ENCODE results near the gene VAV2. TPM values are rescaled to one million over a fixed set of nuclear protein-coding genes. Genes with fewer than 3 reads are reported as not detected.

Gene VAV2
- total and polyA plus RNA-seq, 2 experiments from 2014 or later = 8.1 to 28.9 TPM

DNA sequence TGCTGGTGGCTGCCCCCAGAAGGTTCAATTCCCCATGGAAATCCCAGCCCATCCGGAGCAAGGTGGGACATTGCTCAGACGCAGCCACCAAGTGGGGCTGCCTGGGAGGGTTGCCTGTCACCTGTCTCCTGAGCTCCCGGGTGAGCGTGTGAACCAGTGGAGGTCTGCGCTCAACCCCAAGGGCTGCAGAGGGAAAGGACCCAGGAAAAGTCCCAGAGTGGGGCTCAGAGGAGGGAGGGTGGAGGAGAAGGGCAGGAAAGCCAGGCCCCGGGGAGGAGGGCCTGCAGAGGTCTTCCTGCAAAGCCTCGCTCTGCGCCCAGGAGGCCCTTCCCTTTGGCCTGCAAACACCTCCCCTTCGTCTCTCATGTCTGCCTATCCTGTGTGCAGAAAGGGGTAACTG lies 134.5 kb downstream of the VAV2 start:
- H3K27ac Mint-ChIP-seq = no peak overlapping the region
- Histone ChIP-seq H3K4me3 (no peak overlapping the region), H3K79me2 (replicated peaks; ENCODE audit: insufficient read depth) (no peaks in the 10 kb centered on the region), H2AFZ (no peak overlapping the region), H3K9me2 (ENCODE audit: insufficient read depth) (no peaks in the 10 kb centered on the region), H3K36me3 (ENCODE audit: insufficient read depth) (no peaks in the 10 kb centered on the region), H3K27me3 (ENCODE audit: insufficient read depth) (no peaks in the 10 kb centered on the region), H4K20me1 (replicated peaks; ENCODE audit: insufficient read depth) (peaks cover 6% of the 10 kb centered on the region), H3K4me2 (no peak overlapping the region), H3F3A (replicated peaks; ENCODE audit: low read depth) (no peaks in the 10 kb centered on the region), H3K4me1 (ENCODE audit: insufficient read depth) (no peaks in the 10 kb centered on the region; the same call in 1 of the 2 replicates), H3K27ac (ENCODE audit: low read depth) (no peak overlapping the region)
- TF ChIP-seq, protein P1, sequence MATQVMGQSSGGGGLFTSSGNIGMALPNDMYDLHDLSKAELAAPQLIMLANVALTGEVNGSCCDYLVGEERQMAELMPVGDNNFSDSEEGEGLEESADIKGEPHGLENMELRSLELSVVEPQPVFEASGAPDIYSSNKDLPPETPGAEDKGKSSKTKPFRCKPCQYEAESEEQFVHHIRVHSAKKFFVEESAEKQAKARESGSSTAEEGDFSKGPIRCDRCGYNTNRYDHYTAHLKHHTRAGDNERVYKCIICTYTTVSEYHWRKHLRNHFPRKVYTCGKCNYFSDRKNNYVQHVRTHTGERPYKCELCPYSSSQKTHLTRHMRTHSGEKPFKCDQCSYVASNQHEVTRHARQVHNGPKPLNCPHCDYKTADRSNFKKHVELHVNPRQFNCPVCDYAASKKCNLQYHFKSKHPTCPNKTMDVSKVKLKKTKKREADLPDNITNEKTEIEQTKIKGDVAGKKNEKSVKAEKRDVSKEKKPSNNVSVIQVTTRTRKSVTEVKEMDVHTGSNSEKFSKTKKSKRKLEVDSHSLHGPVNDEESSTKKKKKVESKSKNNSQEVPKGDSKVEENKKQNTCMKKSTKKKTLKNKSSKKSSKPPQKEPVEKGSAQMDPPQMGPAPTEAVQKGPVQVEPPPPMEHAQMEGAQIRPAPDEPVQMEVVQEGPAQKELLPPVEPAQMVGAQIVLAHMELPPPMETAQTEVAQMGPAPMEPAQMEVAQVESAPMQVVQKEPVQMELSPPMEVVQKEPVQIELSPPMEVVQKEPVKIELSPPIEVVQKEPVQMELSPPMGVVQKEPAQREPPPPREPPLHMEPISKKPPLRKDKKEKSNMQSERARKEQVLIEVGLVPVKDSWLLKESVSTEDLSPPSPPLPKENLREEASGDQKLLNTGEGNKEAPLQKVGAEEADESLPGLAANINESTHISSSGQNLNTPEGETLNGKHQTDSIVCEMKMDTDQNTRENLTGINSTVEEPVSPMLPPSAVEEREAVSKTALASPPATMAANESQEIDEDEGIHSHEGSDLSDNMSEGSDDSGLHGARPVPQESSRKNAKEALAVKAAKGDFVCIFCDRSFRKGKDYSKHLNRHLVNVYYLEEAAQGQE (IDR thresholded peaks at IDR 0.05; ENCODE audit: unreplicated experiment) = no peak
- TF ChIP-seq, protein P2, sequence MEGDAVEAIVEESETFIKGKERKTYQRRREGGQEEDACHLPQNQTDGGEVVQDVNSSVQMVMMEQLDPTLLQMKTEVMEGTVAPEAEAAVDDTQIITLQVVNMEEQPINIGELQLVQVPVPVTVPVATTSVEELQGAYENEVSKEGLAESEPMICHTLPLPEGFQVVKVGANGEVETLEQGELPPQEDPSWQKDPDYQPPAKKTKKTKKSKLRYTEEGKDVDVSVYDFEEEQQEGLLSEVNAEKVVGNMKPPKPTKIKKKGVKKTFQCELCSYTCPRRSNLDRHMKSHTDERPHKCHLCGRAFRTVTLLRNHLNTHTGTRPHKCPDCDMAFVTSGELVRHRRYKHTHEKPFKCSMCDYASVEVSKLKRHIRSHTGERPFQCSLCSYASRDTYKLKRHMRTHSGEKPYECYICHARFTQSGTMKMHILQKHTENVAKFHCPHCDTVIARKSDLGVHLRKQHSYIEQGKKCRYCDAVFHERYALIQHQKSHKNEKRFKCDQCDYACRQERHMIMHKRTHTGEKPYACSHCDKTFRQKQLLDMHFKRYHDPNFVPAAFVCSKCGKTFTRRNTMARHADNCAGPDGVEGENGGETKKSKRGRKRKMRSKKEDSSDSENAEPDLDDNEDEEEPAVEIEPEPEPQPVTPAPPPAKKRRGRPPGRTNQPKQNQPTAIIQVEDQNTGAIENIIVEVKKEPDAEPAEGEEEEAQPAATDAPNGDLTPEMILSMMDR (conservative IDR thresholded peaks at IDR 0.05; ENCODE audit: low read depth in 2 of 2) = no peak
- TF ChIP-seq CREB1 (CRISPR knock-in tag; IDR thresholded peaks at IDR 0.05; ENCODE audit: low read depth) (no peak), EZH2 (IDR thresholded peaks at IDR 0.05; ENCODE audit: low read depth, unreplicated experiment) (no peak), NANOG (IDR thresholded peaks at IDR 0.05; ENCODE audit: borderline replicate concordance) (no peak), STAT1 (IDR thresholded peaks at IDR 0.05; ENCODE audit: unreplicated experiment) (no peak), EZH2phosphoT487 (IDR thresholded peaks at IDR 0.05; ENCODE audit: unreplicated experiment) (no peak), JUNB (IDR thresholded peaks at IDR 0.05; ENCODE audit: unreplicated experiment) (no peak), POLR2AphosphoS5 (IDR thresholded peaks at IDR 0.05; ENCODE audit: low read depth) (no peak), ZNF114 (CRISPR knock-in tag; IDR thresholded peaks at IDR 0.05) (no peak), ZNF331 (CRISPR knock-in tag; IDR thresholded peaks at IDR 0.05; ENCODE audit: low read depth) (no peak)
- TF ChIP-seq, protein P3, sequence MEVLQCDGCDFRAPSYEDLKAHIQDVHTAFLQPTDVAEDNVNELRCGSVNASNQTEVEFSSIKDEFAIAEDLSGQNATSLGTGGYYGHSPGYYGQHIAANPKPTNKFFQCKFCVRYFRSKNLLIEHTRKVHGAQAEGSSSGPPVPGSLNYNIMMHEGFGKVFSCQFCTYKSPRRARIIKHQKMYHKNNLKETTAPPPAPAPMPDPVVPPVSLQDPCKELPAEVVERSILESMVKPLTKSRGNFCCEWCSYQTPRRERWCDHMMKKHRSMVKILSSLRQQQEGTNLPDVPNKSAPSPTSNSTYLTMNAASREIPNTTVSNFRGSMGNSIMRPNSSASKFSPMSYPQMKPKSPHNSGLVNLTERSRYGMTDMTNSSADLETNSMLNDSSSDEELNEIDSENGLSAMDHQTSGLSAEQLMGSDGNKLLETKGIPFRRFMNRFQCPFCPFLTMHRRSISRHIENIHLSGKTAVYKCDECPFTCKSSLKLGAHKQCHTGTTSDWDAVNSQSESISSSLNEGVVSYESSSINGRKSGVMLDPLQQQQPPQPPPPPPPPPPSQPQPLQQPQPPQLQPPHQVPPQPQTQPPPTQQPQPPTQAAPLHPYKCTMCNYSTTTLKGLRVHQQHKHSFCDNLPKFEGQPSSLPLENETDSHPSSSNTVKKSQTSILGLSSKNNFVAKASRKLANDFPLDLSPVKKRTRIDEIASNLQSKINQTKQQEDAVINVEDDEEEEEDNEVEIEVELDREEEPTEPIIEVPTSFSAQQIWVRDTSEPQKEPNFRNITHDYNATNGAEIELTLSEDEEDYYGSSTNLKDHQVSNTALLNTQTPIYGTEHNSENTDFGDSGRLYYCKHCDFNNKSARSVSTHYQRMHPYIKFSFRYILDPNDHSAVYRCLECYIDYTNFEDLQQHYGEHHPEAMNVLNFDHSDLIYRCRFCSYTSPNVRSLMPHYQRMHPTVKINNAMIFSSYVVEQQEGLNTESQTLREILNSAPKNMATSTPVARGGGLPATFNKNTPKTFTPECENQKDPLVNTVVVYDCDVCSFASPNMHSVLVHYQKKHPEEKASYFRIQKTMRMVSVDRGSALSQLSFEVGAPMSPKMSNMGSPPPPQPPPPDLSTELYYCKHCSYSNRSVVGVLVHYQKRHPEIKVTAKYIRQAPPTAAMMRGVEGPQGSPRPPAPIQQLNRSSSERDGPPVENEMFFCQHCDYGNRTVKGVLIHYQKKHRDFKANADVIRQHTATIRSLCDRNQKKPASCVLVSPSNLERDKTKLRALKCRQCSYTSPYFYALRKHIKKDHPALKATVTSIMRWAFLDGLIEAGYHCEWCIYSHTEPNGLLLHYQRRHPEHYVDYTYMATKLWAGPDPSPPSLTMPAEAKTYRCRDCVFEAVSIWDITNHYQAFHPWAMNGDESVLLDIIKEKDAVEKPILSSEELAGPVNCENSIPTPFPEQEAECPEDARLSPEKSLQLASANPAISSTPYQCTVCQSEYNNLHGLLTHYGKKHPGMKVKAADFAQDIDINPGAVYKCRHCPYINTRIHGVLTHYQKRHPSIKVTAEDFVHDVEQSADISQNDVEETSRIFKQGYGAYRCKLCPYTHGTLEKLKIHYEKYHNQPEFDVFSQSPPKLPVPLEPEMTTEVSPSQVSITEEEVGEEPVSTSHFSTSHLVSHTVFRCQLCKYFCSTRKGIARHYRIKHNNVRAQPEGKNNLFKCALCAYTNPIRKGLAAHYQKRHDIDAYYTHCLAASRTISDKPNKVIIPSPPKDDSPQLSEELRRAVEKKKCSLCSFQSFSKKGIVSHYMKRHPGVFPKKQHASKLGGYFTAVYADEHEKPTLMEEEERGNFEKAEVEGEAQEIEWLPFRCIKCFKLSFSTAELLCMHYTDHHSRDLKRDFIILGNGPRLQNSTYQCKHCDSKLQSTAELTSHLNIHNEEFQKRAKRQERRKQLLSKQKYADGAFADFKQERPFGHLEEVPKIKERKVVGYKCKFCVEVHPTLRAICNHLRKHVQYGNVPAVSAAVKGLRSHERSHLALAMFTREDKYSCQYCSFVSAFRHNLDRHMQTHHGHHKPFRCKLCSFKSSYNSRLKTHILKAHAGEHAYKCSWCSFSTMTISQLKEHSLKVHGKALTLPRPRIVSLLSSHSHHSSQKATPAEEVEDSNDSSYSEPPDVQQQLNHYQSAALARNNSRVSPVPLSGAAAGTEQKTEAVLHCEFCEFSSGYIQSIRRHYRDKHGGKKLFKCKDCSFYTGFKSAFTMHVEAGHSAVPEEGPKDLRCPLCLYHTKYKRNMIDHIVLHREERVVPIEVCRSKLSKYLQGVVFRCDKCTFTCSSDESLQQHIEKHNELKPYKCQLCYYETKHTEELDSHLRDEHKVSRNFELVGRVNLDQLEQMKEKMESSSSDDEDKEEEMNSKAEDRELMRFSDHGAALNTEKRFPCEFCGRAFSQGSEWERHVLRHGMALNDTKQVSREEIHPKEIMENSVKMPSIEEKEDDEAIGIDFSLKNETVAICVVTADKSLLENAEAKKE (CRISPR knock-in tag; IDR thresholded peaks at IDR 0.05) = no peak
- TF ChIP-seq, protein P4, sequence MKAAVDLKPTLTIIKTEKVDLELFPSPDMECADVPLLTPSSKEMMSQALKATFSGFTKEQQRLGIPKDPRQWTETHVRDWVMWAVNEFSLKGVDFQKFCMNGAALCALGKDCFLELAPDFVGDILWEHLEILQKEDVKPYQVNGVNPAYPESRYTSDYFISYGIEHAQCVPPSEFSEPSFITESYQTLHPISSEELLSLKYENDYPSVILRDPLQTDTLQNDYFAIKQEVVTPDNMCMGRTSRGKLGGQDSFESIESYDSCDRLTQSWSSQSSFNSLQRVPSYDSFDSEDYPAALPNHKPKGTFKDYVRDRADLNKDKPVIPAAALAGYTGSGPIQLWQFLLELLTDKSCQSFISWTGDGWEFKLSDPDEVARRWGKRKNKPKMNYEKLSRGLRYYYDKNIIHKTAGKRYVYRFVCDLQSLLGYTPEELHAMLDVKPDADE (IDR thresholded peaks at IDR 0.05) = no peak
- ATAC-seq = no peak
- no peaks in the 10 kb centered on the region; the same call in 2 of the 3 replicates for H3K9me3 Mint-ChIP-seq
- peaks cover 7% of the 10 kb centered on the region for H3K36me3 Mint-ChIP-seq (ENCODE audit: low read depth)
- no peak for DNase-seq (ENCODE audit: low spot score)
- no peak overlapping the region for H3K4me3 Mint-ChIP-seq
- peaks cover 25% of the 10 kb centered on the region for H3K4me1 Mint-ChIP-seq
- H3K27me3 Mint-ChIP-seq (ENCODE audit: insufficient read depth, low read depth, poor library complexity) = peaks cover 10% of the 10 kb centered on the region

All from GM23338 (cell line).